ENCODE results near the gene TP63.
A peak's percentile ranks its signal among the peaks of the same experiment; 100 is the strongest.

TP63 gene

DNA sequence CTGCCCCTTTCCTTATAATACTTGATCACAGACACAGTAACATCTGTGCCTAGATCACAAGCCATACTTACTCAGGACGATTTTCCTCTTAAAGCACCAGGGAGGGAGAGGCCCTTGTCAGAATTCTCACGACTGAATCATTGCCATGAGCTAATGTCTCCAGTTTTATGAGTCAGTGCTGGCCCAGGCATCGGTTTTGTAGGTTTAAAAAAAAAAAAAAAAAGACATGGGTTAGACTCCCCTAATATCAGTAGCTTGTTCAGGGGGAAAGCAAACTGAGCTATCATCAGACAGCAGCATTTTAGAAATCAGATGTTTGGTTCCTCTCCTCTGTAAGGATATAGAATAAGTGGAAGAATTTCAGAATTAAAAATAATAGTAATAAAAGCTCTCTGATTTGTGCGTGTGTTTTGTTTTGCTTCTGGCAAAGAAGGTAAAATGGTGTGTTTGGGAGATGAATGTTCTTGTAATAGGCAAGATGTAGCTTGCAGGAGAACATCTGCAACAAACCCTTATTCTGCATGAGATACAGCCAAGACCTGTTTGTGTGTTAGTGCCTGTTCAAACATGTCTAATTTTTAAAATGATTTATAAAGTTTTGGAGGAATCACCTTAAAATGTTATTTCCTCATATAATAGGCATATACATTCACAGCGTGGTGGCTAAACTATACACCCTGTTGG, 193.6 kb downstream of the TP63 start:
- peak in 1 of 2 experiments; percentile 52 for DNase-seq

DNA sequence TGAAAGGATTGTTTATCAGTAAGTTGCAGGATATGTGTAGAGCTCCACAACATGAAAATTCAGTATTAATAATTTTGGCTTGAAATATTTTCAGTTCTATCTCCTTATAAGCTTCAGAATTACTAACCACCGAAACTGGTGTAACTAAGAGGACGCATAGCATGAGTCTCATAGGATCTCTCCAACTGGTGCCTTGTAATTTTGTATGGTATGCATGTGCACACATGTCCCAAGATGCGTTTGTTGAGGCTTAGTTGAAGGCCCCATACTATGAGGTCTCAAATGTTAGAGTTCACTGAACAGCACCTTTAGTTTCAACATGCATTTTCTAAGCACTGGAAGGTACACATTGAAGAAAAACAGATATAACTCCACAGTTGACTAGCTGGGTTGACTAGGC, 195.4 kb downstream of the TP63 start:
- no peak for DNase-seq

DNA sequence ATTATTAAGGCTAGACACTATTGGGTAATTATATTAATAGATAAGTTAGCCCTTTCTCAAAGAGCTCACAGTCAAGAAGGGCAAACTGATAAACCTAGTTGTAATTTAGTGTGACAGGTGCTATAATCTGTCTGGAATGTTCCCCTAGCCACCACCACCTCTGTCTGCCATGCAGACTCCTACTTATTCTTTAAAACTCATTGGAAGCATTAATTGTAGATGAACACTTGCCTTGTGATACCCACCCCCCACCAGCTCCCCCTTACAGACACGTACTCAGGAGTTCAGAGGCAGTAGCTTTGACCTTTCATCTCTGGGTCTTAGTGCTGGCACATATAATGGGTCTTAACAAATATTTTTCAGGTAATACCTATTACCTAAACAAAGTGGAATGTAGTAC, 195.9 kb downstream of the TP63 start:
- DNase-seq: no peak

DNA sequence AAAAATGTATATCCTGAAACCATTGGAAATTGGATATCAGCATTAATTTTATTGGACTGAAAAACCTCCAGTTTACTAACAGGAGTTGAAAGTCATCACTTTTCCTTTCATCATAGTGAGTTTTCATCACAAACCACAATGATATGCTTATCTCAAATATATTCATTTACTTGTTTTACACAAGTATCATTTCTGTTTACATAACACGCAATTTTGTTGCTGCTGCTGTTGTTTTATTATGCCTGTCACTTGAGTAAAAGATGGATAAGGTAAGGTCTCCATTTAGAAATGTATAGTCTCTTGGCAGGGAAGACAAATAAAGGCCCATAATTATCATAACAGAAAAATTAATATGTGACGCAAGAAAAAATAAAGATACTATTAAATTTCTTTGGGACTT, 199.2 kb downstream of the TP63 start:
- DNase-seq: no peak

DNA sequence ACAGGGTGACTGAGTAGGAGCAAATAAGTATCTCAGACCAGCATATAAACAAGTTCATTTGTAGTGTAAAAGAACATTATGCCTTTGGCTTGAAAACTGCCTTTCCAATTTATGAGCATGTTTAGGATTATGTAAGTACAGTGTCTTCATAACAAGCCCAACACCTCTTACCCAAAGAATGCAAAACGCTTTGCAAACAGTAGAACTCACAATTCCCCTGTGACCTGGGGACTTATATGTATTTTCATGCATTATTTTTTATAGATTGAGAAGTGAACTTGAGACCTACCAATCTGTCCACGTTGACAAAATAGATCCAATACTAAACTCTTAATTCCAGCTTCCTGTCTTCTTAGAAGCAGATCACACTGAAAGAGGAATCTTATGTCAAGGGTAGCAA, 202.1 kb downstream of the TP63 start:
- DNase-seq: no peak

GRCh38 chr3:189833996-189834395, 202.8 kb downstream of the TP63 start:
- DNase-seq: no peak

DNA sequence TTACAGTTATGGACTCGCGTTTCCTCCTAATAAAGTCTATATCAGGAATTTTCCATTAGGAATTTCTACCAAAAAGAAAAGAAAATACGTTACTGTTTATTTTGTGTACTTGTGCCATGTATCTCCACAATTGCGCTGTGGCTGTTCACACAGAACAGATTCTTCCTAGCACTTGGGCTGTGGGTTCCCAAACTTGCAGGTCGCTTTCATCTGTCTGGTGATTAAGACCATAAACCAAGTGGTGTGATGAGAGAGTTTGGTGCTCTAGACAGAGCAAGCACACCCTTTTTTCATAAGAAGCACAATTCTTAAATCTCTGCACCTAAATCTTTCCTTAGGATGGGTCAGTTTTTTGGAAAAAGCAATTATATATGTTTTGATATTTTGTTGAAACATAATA, 203.3 kb downstream of the TP63 start:
- no peak for DNase-seq

- no peak for DNase-seq
Observed at GRCh38 chr3:189836795-189837194, 205.6 kb downstream of the TP63 start.

DNA sequence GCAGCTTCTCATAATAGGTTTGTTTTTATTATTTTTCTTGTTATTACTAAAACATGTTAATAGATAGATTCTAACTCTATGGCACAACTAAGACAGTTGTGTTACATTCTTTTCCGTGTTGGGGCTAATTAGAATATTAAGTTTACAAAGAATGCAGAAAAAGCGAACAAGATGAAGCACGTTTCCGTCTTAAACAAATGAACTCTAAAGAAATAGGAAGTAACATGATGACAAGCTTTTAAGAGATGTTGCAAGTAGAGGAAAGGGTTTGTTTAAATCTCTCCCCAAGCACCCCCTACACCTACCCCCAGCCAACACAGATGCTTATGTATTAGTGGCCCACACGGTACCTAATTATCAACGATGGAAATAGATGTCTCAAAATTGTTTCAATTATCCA, 207.1 kb downstream of the TP63 start:
- DNase-seq: no peak

DNA sequence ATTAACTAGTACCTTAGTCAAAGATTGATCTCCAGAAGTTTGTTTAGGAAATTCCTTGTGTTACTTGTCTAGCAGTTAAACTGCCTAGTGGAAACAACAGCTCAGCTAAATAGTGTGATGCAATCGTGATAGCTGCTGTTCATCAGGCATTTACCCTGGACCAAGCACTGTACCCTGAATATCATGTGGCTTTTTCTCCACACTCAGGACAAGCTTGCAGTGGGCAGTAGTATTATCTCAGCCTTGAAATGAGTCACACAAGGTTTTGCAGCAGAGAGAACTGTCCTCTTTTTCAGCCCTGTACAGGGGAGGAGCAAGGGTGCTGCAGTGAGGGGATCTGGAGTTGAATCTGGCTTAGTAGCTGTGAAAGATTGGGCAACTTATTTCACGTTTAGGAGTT, 208.4 kb downstream of the TP63 start:
- DNase-seq: no peak

DNA sequence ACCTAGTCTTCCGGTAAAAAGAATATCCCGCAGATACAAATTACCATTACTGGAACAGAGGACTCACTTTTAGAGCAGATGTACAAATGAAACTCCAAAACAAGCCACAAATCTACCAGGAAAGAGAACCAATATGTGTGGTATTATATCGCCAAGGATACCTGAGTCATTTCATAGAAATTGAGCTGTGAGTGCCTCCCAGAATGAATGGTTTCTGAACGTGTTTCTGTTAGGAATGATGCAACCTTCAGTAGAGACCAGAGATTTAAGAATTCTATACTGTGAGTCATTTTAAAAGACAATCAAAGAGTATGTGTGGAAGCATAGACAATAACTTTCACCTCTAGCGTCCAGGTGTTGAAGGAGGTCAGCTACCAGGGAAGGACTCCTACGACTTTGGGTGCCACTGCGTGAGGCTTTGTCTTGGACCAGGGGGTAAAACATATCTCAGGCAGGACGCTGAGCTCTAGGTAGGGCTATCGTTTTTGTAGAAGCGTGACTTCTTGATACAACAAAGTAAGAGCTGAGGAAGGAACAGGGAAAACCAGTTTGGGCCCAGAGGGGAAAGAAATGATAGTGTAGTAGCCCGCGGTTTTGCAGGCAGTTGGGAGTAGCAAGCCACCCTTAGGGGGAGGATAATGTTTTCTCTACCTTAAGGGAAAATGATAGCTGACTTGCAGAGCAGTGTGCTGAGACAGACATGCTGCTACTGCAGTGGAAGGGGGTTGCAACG, 210.4 kb downstream of the TP63 start:
- no peak for DNase-seq

DNA sequence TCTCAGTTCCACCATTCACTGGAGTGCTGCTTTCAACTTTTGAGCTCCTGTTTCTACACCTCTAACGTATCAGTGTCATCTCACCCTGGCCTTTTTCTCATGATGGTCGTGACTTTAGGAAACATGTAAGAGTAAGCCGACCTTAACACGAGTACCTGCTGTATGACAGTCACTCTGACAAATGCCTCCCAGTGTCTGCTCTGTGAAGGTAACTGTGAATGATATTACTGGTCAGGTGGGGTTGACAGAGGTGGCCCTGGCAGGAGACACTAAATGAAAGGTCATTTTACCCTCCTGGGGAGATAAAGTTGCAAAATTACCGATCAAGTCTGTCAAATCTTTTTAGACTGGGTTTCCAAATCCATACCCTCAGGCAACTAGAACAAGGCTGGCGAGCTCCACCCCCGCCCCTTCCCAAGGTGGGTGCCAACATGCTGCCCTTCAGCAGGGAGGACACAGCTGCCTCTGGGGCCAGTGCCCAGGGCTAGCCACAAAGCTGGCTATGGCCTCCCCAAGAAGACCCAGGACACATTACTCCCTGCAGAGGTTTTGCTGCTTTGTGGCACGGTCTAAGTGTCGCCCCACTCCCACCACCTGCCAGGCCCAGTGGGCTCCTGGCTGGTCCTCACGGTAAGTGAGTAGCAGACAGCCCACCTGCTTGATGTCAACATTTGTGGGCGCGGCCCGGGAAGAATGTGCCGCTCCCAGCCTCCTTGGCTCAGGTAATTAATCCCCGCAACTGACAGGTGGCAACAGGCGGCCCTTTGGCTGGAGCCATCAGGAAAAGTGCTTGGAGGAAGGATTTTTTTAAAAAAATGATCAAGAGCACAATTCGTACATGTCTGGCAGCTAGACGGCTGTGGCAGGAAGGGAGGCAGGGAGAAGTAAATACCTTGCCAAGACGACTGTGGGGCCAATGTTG, 211.8 kb downstream of the TP63 start:
- no peak for DNase-seq

DNA sequence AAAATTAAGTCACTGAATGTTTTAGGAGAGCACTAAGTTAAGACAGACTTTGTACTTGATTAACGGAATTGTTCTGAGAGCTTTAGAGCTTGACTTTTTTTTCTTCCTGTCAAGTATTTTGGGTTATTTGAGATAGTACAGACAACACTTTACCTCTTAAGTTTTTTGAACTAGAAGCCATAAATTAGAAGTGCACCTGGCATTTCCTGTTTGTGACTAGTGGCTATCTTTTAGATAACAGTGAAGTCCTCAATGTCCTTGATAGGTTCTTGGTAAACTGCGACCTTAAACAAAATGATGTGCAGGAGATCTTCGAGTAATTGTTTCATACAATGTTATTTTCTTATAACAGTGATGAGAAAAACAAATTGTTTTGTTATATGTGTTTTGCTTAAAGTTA, 213.9 kb downstream of the TP63 start:
- DNase-seq: no peak

DNA sequence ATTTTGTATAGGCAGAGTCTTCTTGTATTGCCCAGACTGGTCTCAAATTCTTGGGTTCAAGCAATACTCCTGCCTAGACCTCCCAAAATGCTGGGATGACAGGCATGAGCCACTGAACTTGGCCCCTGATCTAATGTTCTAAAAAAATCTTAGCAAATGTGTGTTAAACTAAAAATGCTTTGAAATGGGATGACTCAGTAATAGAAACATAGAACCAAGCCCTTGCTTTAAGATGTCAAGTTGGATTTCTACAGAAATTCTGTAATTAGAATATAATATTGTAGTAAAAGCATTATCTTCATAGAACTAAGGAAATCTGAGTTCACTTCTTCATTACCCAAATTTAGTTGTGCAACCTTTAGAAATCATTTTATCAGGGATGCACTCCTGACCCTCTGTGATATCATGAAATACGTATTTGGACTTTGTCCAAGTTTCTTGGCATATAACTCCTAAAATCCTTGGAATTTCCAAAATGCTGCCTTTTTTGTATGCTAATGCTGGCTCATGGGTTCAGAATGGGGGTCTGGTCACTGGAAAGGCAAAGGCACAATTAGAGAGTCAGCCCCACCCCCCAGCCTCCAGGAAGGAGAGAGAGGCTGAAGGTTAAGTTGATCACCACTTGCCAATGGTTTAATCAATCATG, 217.3 kb downstream of the TP63 start:
- no peak for DNase-seq

- no peak for DNase-seq
Observed at GRCh38 chr3:189849262-189849661, 218.1 kb downstream of the TP63 start.

- DNase-seq: no peak
Observed at GRCh38 chr3:189851682-189852081, 220.5 kb downstream of the TP63 start.

DNA sequence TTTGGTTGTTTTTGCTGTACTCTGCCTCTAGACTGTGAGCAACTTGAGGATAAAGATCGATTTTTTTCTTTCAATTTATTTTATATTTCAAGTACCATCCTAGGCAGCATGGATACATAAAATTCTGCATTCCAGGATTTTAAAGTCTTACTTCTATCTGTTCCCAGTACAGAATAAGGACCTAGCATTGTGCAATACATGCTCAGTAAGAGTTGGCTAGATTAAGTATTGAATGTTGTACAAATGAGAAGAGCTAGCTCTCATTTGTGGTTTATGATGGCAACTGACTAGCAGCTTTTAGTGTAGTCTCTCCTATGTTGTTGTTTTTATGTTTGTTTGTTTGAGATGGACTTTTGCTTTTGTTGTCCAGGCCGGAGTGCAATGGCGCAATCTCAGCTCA, 222.7 kb downstream of the TP63 start:
- no peak for DNase-seq

- DNase-seq: no peak
Observed at GRCh38 chr3:189860296-189860695, 229.1 kb downstream of the TP63 start.

GRCh38 chr3:189862385-189862998, 231.3 kb downstream of the TP63 start:
- no peak for DNase-seq

DNA sequence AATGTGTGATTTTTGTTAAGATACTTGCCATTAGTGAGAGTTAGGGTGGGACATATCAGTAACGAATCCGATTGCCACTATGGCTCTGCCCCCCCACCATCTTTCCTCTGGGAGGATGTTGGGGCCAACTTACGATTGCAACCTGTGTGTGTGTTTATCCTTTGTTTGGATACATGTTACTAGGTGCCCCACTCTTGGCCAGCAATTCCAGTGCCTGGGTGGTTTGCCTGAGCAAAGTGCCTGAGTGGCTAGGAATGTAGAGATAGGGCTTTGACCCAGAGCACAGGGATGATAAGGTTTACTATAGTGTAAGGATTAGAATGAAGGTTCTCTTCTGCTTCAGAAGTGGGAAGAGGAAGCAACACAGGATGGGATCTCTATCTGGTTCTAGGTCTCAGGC, 231.8 kb downstream of the TP63 start:
- DNase-seq: no peak

DNA sequence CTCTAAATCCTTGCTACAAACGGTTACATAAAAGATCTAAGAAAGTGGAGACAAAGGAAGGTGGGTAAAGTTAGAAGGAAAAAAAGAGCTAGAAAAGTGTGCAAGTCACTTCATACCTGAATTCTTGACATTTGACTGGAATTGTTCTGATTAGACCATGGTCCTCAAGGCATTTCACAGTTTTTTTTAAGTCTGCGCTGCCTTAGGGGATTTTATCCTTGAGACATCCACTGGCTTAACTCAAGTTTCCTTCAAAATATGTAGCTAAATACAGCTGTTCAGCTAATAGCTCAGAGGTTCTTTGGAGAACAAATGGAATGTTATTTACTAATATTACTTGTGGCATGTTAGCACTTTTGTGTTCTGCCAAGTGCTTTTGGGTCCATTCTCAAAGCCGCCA, 236.9 kb downstream of the TP63 start:
- DNase-seq: no peak

GRCh38 chr3:189869165-189869564, 238.0 kb downstream of the TP63 start:
- DNase-seq: no peak

DNA sequence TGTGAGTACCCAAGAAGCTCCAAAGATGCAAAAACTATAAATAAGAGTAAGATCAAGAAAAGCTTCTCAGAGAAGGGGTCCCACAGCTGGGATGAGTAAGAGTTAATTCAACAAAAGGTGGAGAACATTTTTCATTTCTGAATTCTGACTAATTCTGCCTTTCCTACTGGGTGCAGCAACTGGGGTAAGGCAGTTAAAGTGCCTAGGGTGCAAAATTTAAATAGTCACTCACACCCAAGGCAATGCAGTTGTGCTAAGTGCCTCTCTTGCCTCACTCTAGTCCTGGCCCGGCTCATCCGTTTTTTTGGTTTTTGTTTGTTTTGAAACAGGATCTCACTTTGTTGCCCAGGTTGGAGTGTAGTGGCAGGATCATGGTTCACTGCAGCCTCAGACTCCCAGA, 240.2 kb downstream of the TP63 start:
- no peak for DNase-seq

All from SW 1271 (cell line).